GM11168 (cell line): ENCODE measurements around the gene MIER1.
"Not testable (repeated sequence)": the region's sequence is repeated elsewhere in the genome, so short reads cannot be mapped to it uniquely, and the experiment has no call there.

Source experiments
- in situ Hi-C: fragments of 300-500 bp; cut with MboI; formaldehyde crosslinking; loops from one replicate; pipeline ENCODE4 v1.12.0; 2022; ENCODE audit warnings: low sequenced_read_pairs; ENCODE audit not compliant: unreplicated experiment

Gene MIER1

DNA sequence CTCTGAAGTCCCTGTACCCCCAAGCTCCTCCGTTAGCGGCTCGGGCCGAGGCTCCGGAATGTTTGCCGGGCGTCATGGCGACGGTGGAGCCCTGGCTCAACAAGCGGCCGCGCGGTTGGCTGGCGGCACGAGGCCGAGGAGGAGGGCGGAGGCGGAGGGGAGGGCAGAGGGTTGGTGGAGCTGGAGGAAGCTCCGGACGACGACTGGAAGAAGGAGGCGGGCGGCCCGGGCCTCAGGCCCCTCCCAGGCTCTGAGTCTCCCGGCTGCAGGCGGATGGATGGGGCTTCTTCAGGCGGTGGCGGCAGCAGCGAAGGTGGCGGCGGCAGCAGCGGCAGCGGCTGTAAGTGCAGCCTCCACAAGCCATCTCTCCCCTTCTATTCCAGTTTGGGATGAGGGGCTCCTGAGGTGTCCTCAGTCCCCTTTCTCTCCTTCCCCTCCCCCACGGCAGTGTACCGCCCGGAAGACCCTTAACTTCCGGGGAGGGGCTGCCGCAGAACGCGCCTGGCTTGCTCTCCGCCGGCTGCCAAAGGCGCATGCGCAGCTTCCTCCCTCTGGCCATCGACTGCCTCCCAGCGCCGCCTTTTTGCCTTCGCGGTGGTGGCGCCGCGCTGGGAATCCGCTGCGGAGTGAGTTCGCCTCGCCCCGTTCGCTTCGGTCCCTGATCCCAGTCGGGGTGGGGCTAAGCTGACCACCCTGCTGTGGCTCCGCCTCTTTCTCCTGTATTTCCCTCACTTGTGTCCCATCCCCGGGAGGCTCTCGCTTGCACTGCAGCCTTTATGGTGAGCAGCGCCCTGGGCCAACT, at the start of gene MIER1, which contains the start of gene DNAI4:
Gene MIER1 (plus strand): TSS at position 235 of the 802 bp plus-strand sequence. CDS start 39 bp downstream, at position 274.
Gene DNAI4 (minus strand): TSS at position 101 of the 802 bp plus-strand sequence. CDS start 25 bp downstream, at position 76.
- in situ Hi-C loops, result no loop called here

DNA sequence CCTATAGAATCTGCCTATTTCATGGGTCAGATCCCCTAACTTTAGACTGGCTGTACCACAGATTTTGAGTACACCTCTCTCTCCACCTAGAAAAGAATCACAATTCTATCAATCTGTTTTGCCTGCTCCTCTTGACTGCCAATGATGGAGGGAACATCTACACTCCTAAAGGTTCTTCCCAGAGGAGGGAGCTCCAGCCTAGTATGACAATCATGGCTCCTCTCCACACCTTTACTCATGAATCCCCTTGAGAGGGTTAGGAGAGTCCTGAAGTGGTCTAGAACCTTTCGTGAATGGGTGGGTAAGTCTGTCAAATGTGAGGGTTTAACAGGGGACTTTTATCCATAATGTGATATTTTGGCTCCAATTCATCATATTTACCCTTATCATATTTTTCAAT, 48.1 kb upstream of the MIER1 start:
- in situ Hi-C loops, result no loop called here

DNA sequence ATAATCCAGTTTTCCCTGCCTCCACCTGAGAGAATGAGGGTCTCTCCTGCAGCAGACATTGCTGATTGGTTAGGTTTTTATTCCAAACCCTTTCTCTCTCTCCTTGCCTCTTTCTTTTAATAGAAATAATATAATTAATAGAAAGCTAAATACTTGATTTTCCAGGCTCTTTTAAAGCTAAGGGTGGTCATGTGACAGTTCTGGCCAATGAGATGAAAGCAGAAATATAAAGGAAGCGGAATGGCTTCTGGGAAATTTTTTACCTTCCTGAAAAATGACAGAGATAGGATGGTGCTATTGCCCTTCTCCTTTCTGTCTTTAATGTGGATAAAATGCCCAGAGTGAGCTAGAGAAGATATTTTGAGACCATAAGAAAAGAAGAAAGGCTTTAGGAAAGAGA, 35.8 kb upstream of the MIER1 start:
- in situ Hi-C loops, result no loop called here

DNA sequence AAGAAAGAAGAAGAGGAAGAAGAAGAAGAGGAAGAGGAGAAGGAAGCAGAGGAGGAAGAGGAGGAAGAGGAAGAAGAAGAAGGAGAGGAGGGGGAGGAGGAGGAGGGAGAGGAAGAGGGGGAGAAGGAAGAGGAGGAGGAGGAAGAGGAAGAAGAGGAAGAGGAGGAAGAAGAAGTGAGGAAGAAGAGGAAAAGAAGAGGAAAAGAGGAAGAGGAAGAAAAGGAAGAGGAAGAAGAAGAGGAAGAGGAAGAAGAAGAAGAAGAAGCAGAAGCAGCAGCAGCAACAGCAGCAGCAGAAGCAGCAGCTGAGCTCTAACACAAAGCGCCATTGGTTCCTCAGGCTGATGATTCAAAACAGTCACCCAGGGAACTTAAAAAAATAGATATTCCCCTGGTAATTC, 34.2 kb upstream of the MIER1 start:
- in situ Hi-C loops, result no loop called here

DNA sequence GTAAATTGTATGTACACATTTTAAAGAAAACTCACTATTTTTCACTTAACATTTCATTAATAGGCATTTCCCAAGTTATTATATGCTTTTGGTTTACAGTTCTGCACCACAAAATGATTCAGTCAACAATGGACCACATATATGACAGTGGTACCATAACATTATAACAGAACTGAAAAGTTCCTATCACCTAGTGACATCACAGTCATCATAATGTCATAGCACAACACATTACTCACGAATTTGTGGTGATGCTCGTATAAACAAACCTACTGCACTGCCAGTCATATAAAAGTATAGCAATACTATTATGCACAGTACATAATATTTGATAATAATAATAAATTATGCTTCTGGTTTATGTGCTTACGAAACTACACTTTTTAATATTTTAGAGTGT, 31.1 kb upstream of the MIER1 start:
- in situ Hi-C loops, result no loop called here

DNA sequence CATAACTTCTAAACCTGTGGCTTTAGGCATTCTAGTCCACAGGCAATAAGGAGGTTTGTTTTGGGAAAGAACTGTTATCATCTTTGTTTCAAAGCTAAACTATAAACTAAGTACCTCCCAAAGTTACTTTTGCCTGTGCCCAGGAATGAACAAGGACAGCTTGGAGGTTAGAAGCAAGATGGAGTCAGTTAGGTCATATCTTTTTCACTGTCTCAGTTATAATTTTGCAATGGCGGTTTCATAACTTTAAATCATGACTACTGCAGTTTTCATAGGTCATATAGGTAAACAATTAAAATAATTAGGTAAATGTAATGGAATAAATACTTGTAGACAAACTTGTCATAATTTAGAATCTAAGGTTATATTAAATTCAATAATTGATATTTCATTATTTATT, 9.6 kb upstream of the MIER1 start:
- in situ Hi-C loops, result not testable (repeated sequence)

DNA sequence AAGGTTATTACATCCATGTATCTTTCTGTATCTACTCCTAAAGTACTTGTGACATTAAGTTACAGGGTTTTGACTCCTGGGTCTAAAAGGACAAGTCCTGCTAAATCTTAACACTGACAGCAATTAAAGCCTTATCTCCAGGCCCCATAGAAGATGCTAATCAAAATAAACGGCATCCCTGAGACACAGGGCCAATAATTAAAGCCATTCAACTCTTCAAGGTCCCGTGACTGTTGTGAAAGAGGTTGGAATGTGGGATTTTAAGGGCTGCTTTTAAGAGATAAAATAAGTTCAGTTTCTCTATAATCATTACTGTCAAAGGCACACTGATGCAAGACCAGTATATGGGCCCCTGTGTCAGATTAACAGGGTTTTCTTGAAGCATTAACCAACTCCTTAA, 8.5 kb upstream of the MIER1 start:
- in situ Hi-C loops, result no loop called here

DNA sequence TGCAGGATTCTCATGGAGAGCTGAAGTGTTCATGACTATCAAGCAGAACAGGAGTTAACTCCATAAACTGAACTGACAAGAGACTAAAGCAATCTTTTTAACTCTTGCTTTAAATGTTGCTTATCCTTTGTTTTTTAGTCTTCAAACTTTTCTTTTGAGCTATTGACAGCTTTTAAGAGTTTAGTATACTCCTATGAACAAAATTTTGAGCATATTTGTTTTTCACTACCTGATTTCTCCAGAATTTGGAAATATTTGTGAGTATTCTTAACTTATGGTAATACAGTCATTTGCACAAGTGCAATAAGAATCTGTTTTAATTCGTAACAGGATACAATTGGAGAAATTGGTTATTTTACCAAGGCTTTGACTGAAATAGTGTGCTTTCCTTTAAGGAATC, 7.3 kb upstream of the MIER1 start:
- in situ Hi-C loops, result no loop called here

DNA sequence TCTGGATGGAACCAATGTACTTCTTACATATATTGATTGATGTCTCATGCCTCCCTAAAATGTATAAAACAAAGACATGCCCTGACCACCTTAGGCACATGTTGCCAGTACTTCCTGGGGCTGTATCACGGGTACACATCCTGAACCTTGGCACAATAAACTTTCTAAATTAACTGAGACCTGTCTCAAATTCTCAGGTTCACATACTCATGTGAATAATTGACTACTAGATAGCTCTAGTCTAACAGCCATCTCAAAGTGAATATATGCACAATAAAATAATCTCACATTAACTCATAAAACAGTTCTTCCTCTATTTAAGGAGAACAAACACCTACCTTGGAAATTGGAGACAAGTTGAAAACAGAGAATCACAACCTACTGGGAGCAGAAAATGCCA, 5.7 kb upstream of the MIER1 start:
- in situ Hi-C loops, result no loop called here

DNA sequence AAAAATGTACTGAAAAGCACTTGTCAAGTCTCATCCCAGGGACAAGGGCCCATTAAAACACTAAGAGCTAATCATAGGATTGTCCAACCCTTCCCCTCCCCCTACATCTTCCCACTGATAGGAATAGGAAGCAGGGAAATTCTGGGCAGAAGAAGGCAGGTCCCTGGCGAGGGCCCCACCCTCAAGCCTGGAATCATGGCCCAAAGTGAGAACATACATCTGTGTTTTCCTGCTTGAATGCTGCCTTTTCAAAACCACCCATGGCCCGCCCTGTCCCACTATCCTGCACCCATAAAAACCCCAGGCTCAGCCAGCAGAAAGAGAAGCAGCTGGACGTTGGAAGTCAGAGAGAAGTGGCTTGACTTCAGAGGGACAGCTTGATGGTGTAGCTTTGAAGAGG, 5.0 kb upstream of the MIER1 start:
- in situ Hi-C loops, result no loop called here

DNA sequence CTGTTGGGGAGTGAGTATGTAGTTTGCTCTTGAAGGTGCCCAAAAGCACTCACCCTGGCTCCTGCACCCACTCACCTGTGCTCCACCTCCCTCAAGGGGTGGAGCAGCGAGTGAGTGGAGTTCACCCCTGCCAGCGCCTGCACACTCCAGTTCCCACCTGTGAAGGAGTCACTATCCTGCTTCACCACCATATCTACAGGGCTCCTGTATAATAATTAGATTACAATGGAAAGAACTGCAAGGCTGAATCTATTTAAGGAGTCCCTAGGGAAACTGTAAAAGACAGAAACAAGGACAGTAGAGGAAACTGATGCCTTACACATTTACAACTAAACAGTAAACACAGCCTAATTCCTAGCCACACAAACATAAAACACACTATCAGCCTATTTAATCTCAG, 4.2 kb upstream of the MIER1 start:
- in situ Hi-C loops, result no loop called here

DNA sequence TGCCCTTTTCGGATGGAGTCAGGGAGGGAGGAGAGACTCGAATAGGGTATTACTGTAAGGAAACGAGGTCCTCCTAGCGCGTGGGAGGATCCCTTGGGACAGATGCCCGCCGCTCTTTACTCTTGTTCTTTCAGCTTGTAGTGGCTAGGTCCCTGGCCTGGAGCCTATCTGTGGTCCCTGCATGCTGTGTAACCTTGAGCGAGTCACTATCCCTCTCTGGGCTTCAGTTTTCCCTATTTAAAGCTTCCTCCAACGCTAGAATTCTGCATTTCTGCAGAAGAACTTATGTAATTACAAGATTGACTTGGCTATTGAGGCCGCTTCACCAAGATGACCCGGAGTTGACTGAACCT, 744 bp downstream of the MIER1 start:
- in situ Hi-C loops, result no loop called here

DNA sequence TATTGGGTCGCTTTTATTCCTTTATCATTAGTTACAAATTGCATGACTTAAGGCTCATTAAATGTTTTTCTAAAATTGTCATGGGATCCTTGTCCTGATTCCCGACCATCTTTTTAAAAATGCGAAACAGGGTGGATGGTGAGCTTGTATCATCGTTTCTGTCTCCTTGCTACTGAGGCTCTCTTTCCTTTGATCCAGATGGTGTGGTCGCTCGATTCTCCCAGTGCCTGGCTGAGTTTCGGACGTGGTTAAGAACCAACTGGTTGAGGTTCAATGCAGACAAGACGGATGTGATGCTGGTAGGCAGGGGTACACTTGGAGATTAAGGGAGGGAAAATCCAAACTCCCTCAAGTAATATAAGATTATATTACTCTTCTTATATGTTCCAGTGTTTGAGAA, 1.2 kb downstream of the MIER1 start:
- in situ Hi-C loops, result no loop called here

DNA sequence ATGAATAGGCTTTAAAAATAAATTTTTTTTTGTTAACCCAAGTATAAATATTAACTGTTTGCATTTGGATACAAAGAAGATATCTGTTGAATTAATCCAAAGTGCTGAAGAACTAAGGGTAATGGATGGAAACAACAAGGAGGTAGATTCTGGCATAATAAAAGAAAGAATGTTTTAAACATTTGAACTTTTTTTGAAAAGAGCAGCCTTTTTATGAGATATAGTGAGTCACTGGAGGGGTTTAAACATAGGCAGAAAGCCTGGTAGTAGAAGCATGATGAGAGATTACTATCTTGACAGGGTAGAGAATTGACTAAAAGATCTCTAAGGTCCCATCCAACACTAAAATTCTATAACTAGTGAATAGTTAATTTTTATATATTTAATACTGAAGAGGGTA, 2.7 kb downstream of the MIER1 start:
- in situ Hi-C loops, result no loop called here

DNA sequence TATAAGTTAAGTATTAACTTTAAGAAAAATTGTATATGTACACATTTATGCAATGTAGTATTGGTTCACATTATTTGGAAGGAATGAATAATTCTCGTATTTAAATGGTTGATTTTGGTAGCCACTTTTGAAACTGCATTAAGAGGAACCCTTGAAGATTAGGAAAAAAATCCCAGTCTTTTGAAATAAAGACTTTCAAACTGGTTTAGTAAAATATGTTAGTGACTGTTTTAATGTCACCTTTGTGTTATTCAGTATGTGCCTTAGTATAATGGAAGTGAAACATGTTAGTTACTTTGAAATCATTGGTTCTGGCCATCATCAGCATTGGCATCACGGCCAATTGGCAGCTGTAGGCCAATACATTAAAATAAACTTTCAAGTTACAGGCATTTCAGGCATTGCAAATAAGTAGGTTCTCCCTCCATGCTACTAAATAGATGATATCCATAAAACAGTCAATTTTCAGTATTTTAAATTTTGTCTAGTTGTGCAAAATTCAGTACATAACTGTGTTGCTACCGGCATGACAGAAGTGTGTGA, 4.4 kb downstream of the MIER1 start:
- in situ Hi-C loops, result no loop called here

DNA sequence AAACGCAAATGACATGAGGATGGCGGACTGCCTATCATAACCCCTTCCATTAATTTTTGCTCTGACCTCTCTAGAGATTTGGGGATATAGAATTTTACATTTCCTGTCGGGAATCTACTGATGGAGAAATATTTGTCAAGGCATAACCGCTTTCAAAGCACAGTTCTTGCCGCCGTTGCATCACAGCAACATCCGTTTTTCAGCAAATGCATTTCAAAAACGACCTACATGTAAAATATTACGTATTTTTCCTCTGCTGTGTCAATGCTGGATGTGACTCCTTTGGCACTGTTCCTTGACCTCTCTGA, 4.9 kb downstream of the MIER1 start:
- in situ Hi-C loops, result no loop called here

DNA sequence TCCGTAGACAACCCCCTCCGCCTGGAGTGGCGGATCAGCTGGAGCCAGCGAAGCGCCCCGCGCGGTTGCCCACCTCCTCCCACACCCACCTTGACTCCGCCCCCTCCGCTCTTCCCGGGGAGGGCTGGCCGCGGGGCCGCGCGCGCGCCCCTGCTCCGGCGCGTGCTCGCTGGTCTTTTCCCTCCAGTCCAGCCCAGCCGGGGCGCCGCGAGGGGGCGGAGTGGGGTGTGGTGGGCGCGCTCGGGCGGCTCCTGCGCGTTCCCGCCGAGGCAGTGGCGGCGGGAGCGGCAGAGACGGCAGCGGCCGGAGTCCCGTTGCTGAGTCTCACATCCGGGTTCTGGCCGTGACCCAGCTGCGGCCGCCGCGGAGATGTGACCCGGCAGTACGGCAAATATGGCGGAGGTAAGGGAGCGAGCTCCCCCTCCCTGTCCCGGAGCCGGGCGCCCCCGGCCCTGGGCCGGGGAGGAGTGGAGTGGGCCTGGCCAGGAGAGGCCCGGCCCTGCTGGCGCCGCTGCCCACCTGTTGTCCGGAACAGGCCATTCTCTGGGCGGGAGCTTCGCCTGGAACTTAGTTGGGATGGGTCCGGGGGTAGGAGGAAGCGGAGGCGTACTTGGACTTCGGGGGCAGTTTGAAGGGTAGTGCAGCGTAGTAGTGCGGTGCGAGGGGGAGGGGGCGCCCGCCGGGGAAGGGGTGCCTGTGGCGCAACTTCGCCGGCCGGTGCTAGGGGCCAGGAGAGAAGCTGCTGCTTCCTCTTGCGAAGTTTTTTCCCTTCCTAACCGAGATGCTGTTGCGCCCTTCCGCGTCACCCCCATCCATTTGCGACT, 5.4 kb downstream of the MIER1 start:
- in situ Hi-C loops, result no loop called here

DNA sequence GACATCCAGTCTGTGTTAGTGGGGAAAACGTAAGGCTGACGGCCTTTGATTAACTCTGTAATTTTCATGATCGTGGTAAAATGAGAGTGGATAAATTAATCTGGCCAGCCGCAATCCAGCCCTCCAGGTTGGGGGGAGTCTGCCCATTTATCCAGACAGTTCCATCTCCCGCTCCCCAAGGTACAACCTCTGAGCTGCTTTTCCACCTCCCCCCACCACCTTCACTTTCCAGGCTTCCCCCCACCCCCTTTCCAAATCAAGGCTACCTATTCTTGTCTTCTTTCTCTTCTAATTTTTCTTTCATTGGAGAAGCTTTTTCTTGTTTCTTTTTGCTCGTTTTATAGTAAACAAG, 6.0 kb downstream of the MIER1 start:
- in situ Hi-C loops, result no loop called here

DNA sequence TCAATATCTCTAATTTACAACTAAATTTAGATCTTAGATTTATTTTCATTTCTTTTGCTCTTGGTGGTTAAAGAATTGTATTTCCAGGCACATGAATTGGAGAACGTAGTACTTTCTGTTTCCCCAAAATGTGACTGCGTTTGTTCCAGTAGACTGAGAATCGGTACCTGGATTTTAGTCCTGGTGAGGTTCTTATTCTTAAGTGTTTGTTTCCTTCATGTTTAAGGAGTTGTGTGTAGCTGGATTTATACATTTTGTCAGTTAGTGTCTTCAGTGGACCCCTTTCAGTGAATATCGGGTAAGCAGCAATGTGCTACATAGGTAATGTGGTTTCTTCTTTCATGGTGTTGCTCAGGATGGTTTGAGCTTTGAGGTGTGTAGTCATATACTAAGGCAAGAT, 6.8 kb downstream of the MIER1 start:
- in situ Hi-C loops, result no loop called here

DNA sequence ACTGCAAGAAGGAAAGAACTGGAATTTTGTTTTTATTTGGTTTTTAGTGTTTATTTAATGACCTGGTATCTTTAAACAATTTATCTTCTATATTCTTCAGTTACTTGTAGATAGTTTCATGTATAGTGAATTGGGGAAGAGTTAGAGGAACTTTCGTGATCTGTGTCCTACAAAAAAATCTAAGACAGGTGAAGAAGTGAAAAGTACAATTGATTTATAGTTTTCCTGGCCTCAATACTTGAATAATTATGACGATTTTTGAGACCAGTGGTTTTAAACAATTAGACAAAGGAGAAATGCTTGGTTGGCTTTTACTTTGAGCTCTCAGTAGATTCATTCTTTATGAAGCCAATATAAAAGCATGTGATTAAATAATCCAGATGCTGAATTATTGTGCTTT, 7.5 kb downstream of the MIER1 start:
- in situ Hi-C loops, result no loop called here

DNA sequence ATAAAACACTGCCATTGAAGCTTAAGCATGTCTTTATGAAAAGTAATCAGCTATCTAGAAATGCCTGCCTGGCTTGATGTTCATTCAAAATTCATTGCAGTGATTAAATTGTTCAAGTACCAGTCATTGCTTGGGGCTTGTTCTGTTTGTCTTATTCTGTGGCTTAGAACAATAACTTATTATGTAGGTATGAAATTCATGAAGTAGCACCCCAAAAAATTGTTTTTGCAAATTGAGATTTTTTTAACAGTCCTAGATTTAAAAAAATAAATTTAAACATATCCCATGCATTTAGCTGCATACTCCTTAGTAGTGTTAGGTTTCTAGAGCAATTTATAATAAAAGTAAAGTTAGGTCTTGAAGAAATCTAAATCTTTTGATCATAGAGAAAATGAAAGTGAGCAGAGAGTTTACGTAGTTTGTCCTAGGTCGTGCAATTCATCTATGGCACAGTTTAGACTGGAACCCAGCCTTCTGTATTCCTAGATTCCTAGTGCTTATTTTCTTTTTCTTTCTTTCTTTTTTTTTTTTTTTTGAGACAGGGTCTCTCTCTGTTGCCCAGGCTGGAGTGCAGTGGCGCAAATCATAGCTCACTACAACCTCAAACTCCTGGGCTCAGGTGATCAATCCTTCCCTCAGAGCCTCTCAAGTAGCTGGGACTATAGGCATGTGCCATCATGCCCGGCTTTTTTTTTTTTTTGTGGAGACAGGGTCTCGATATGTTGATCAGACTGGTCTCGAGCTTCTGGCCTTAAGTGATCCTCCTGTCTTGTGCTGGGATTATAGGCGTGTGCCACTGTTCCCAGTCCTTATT, 9.3 kb downstream of the MIER1 start:
- in situ Hi-C loops, result no loop called here
